Transverse colon (tissue), 4 donors: ENCODE measurements around the gene TMEM170B. TPM values are rescaled to one million over a fixed set of nuclear protein-coding genes. Genes with fewer than 3 reads are reported as not detected.

Experiments
- DNase-seq: peaks from one replicate; pipeline ENCODE4 v3.0.0-alpha.2; 2019
- H3K27ac ChIP-seq, 4 donors: fragments of 200-600 bp; sonication (generic); 2 replicates each; pipeline ENCODE4 v1.5.1; 2016 to 2018; ENCODE audit warnings: inconsistent platforms in 4 of 4
- H3K27me3 ChIP-seq: fragments of 200-600 bp; sonication (generic); 2 replicates; pipeline ENCODE4 v1.5.1; 2017; ENCODE audit warnings: inconsistent platforms
- H3K36me3 ChIP-seq, 4 donors: fragments of 200-600 bp; sonication (generic); 2 replicates each; pipeline ENCODE4 v1.5.1; 2017 to 2019; ENCODE audit warnings: inconsistent platforms in 4 of 4
- H3K4me1 ChIP-seq, 4 donors: fragments of 200-600 bp; sonication (generic); 2 replicates each; pipeline ENCODE4 v1.5.1; 2017 to 2020; ENCODE audit warnings: inconsistent platforms in 4 of 4
- H3K4me3 ChIP-seq, 4 donors: fragments of 200-600 bp; sonication (generic); 1 replicate in 1 of 4; 2 replicates in 3 of 4; pipeline versions ENCODE4 v1.5.1 to v1.6.1; 2017 to 2019; ENCODE audit warnings: inconsistent platforms in 4 of 4
- H3K9me3 ChIP-seq, 2 donors: fragments of 200-600 bp; sonication (generic); 2 replicates each; pipeline ENCODE4 v1.5.1; 2017 to 2019; ENCODE audit warnings: inconsistent platforms in 2 of 2
- EP300 ChIP-seq: sonication (generic); formaldehyde crosslinking; IDR thresholded peaks from one replicate; pipeline ENCODE4 v1.6.1; 2017; ENCODE audit warnings: antibody characterized with exemption, low read depth
- POLR2A ChIP-seq: fragments of 450-650 bp; IDR thresholded peaks from one replicate; pipeline ENCODE4 v1.6.1; 2016; ENCODE audit warnings: antibody characterized with exemption, mild to moderate bottlenecking, moderate library complexity
- POLR2AphosphoS5 ChIP-seq, 3 donors: sonication (generic); formaldehyde crosslinking; IDR thresholded peaks; one replicate each; pipeline ENCODE4 v1.6.1; 2016; ENCODE audit warnings: antibody characterized with exemption in 3 of 3
- WGBS, 2 donors: methylation state at CpG; one replicate each; pipeline ENCODE4 v1.1.5; 2018; ENCODE audit warnings: low coverage in 1 of 2; 5-methylcytosine and 5-hydroxymethylcytosine counted together
- in situ Hi-C, 4 donors: fragments of 200-750 bp; cut with MboI; loops; one replicate each; pipeline versions ENCODE4 v1.15.0 to v1.15.1; 2017; ENCODE audit warnings: low sequenced_read_pairs in 3 of 4, low pct_ligation_motif_present in 1 of 4, low pct_unique_long_range_greater_than_20kb in 1 of 4
- intact Hi-C: fragments of 100-400 bp; cut with DNase I; formaldehyde crosslinking; loops from one replicate; pipeline ENCODE4 v1.15.1; 2023; ENCODE audit warnings: low total_unique reads
- total RNA-seq, 4 donors: library from RNA; depleted of rRNA; stranded (reverse); fragments of >200 nt; gene quantifications; one replicate each; pipeline ENCODE4 v1.1.0, GENCODE V29; 2016
- TF ChIP-seq, protein P1 (sequence below), 5 experiments: fragments of 200-600 bp in 3 of 5; fragments of 450-650 bp in 2 of 5; sonication (generic) in 3 of 5; IDR thresholded peaks; 1 replicate in 2 of 5; 2 replicates in 3 of 5; pipeline ENCODE4 v1.5.1; 2016 to 2017; ENCODE audit warnings: antibody characterized with exemption in 5 of 5, inconsistent platforms in 3 of 5, mild to moderate bottlenecking in 2 of 5, moderate library complexity in 1 of 5

The TMEM170B gene
- total RNA-seq, 4 donors from 2014 or later, result 1.6 to 8.0 (median 3.0) TPM

DNA sequence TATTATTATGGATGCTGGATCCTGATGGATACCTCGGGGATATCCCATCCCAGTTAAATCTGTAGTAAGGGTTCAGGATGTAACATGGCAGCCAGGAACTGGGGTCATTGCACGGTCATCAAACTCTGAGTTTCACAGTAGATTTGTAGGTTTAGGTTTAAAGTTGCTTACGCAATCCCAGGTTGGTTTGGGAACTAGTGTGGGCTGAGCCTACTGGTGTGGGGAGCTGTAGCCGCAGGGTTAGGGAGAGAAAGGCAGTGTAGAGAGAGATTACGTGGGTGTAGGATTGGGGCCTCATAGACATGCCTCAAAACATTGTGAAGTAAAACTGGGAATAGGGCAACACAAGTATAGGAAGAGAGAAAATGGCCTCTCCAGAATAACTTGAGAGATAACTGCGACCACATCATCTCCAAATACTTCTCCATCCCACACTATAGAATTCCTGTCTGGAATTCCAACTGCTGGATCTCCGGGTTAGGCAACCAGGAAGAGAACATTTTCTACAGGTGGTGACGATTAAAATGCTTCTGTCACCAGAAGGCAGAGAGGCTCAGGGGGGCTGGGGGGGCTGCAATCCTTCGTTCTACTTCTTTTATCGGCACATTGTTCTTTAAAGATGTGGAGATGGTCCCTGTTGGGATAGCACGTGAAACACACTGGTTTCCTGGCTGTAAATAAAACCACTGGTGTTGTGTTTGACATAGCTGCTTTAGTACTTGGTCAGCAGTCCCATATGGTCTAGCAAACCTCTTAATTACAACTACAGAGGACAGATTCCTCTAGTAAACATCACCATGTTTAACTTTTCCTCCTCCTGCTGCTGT lies 44.9 kb upstream of the TMEM170B start:
- TF ChIP-seq POLR2AphosphoS5 (IDR thresholded peaks at IDR 0.05) (no peak), POLR2A (no peak), EP300 (no peak)
- TF ChIP-seq, protein P1, sequence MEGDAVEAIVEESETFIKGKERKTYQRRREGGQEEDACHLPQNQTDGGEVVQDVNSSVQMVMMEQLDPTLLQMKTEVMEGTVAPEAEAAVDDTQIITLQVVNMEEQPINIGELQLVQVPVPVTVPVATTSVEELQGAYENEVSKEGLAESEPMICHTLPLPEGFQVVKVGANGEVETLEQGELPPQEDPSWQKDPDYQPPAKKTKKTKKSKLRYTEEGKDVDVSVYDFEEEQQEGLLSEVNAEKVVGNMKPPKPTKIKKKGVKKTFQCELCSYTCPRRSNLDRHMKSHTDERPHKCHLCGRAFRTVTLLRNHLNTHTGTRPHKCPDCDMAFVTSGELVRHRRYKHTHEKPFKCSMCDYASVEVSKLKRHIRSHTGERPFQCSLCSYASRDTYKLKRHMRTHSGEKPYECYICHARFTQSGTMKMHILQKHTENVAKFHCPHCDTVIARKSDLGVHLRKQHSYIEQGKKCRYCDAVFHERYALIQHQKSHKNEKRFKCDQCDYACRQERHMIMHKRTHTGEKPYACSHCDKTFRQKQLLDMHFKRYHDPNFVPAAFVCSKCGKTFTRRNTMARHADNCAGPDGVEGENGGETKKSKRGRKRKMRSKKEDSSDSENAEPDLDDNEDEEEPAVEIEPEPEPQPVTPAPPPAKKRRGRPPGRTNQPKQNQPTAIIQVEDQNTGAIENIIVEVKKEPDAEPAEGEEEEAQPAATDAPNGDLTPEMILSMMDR (IDR thresholded peaks at IDR 0.05), result no peak
- no peak overlapping the region for H3K27ac ChIP-seq
- no peaks in the 10 kb centered on the region for H3K9me3 ChIP-seq
- no peak for DNase-seq
- 87 to 90% methylated on average over 3 to 11 of the region's 11 CpGs for WGBS, 2 donors
- H3K4me1 ChIP-seq, result peaks cover 0 to 11% (median 7%) of the 10 kb centered on the region in 4 donors
- no peaks in the 10 kb centered on the region for H3K27me3 ChIP-seq
- in situ Hi-C loops (loop anchor here in 2 of 4 donors (10.0 kb wide), 2 partner anchors 82 to 348 kb away; no protein-coding TSS in a partner anchor), intact Hi-C loops (no loop called here)
- no peak overlapping the region for H3K4me3 ChIP-seq
- H3K36me3 ChIP-seq, result no peaks in the 10 kb centered on the region

DNA sequence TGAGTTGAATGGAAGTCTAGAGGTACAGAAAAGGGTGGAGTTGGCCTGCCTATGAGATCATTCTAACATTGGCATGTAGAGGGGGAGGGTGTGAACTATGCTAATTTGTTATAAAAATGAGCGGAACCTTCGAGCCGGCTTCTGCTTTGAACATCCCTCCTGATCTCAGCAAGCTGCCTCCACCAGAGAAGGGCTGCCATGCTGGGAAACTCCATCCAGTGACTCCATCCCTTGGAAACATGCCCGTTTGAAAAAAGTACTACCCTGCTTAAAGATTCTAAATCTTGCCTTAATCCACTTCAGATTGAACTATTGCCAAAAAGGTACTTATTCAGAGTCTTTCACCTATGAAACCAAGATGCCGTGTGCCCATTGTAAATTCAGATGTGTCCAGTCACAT lies 43.6 kb upstream of the TMEM170B start:
- no peak for DNase-seq
- Histone ChIP-seq H3K27me3 (no peaks in the 10 kb centered on the region), H3K27ac (no peak overlapping the region), H3K36me3 (no peaks in the 10 kb centered on the region), H3K4me3 (no peak overlapping the region), H3K9me3 (no peaks in the 10 kb centered on the region), H3K4me1 (peaks cover 0 to 11% (median 7%) of the 10 kb centered on the region in 4 donors)
- TF ChIP-seq EP300 (no peak), POLR2AphosphoS5 (IDR thresholded peaks at IDR 0.05) (no peak), POLR2A (no peak)
- TF ChIP-seq, protein P1 (IDR thresholded peaks at IDR 0.05), result no peak
- 58 to 91% methylated on average over 3 to 5 of the region's 5 CpGs for WGBS, 2 donors
- in situ Hi-C loops (loop anchor here in 2 of 4 donors (10.0 kb wide), 2 partner anchors 81 to 349 kb away; no protein-coding TSS in a partner anchor), intact Hi-C loops (no loop called here)

DNA sequence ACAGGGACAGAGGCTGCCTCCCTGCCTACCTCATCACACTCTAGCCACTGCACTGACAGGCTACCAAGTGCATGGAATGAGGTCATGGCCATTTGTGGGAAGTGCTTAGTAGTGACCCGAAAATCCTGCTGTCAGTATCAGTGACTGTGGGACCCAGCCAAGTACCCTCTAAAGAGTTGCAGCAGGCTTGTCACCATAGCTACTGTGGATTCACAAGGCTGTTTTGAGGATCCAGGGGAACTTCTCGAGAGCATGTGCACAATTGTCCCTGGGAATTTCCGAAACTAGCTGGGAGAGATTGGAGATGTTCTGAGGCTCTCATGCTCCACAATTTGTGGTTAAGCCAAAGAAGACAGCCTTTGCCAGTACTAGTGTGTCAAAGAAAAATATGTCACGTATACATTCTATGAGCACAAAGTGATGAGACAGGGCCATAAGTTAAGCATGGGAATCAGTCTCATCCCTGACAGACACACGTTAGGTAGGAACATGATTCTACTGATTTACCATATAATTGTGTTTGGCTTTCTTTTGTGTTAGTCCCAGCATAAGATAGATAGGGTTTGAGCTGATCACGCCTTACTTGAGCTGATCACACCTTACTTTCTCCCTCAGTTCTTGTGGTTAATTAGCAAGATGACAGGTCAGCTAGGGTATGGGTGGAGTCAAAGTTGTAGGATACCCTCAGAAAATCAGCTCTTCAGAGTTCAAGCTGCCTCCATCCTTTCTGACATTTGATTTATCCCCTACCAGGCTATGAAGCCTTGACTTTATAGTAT lies 42.6 kb upstream of the TMEM170B start:
- H3K4me1 ChIP-seq, result peaks cover 0 to 11% (median 7%) of the 10 kb centered on the region in 4 donors
- no peaks in the 10 kb centered on the region for H3K9me3 ChIP-seq
- intact Hi-C loops, result loop anchor here (5.0 kb wide), 1 partner anchor 353 kb away; no protein-coding TSS in a partner anchor
- H3K27ac ChIP-seq, result no peak overlapping the region
- in situ Hi-C loops, result loop anchor here (5.0 to 10.0 kb wide), 3 partner anchors 80 to 353 kb away; no protein-coding TSS in a partner anchor
- H3K4me3 ChIP-seq, result no peak overlapping the region
- H3K27me3 ChIP-seq, result no peaks in the 10 kb centered on the region
- DNase-seq, result no peak
- WGBS, 2 donors, result 67 to 93% methylated on average over 3 to 6 of the region's 6 CpGs
- TF ChIP-seq, protein P1 (IDR thresholded peaks at IDR 0.05), result no peak
- TF ChIP-seq POLR2AphosphoS5 (IDR thresholded peaks at IDR 0.05), result no peak
- TF ChIP-seq POLR2A, result no peak
- TF ChIP-seq EP300, result no peak
- no peaks in the 10 kb centered on the region for H3K36me3 ChIP-seq
